Measurements from ENCODE around the gene CCDC7. TPM values are rescaled to one million over a fixed set of nuclear protein-coding genes. Genes with fewer than 3 reads are reported as not detected.
"Not testable (repeated sequence)": the region's sequence is repeated elsewhere in the genome, so short reads cannot be mapped to it uniquely, and the experiment has no call there.

CCDC7 gene
- total RNA-seq, 1 donor from 2014 or later, result 9.5 TPM

DNA sequence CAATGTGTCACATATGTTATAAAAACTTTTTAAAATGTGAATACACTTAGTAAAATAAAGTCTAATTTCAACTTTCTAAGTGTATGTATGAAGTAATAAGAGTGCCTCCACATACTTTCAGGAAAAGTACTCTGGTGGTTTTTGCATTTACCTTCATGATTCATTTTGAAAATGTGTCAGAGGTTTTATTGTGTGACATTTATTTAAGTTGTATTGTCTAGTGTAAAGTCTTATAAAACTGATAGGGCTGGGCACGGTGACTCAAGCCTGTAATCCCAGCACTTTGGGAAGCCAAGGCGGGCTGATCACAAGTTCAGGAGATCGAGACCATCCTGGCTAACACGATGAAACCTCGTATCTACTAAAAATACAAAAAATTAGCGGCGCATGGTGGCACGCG lies 285.6 kb downstream of the CCDC7 start:
- H3K36me3 Mint-ChIP-seq (ENCODE audit: insufficient read depth), result no peaks in the 10 kb centered on the region

DNA sequence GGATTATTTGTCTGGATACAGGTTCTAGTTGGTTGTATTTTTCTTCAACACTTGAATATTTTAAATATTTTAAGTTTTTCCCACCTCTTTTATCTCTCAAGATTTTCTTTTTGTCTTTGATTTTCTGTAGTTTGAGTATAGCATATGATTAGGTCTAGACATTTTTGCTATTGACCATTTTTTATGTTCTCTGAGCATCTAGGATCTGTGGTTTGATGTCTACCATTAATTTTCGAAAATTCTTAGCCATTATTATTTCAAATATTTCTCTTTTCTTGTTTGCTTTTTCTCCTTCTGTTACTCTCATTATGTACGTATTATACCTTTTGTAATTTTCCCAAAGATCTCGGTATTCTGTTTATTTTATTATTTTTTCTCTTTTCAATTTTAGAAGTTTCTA lies 293.0 kb downstream of the CCDC7 start:
- H3K9me3 Mint-ChIP-seq (ENCODE audit: low read depth), result peaks cover 3% of the 10 kb centered on the region
- H3K4me3 Mint-ChIP-seq (ENCODE audit: low read depth), result no peak overlapping the region
- no peak overlapping the region for H3K27ac Mint-ChIP-seq
- H3K4me1 Mint-ChIP-seq (ENCODE audit: low read depth), result no peaks in the 10 kb centered on the region
- H3K36me3 Mint-ChIP-seq (ENCODE audit: insufficient read depth), result no peaks in the 10 kb centered on the region
- H3K27me3 Mint-ChIP-seq, result no peaks in the 10 kb centered on the region
- DNase-seq (ENCODE audit: low spot score, unreplicated experiment), result no peak
- TF ChIP-seq, protein P1, sequence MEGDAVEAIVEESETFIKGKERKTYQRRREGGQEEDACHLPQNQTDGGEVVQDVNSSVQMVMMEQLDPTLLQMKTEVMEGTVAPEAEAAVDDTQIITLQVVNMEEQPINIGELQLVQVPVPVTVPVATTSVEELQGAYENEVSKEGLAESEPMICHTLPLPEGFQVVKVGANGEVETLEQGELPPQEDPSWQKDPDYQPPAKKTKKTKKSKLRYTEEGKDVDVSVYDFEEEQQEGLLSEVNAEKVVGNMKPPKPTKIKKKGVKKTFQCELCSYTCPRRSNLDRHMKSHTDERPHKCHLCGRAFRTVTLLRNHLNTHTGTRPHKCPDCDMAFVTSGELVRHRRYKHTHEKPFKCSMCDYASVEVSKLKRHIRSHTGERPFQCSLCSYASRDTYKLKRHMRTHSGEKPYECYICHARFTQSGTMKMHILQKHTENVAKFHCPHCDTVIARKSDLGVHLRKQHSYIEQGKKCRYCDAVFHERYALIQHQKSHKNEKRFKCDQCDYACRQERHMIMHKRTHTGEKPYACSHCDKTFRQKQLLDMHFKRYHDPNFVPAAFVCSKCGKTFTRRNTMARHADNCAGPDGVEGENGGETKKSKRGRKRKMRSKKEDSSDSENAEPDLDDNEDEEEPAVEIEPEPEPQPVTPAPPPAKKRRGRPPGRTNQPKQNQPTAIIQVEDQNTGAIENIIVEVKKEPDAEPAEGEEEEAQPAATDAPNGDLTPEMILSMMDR (IDR thresholded peaks at IDR 0.05; ENCODE audit: unreplicated experiment), result no peak

More for the DNA sequence above, 285.6 kb downstream of the CCDC7 start:
- TF ChIP-seq, protein P1 (IDR thresholded peaks at IDR 0.05; ENCODE audit: unreplicated experiment), result no peak
- Mint-ChIP-seq H3K4me1 (ENCODE audit: low read depth) (no peaks in the 10 kb centered on the region), H3K9me3 (ENCODE audit: low read depth) (no peaks in the 10 kb centered on the region), H3K4me3 (ENCODE audit: low read depth) (no peak overlapping the region), H3K27me3 (no peaks in the 10 kb centered on the region), H3K27ac (no peak overlapping the region)
- DNase-seq (ENCODE audit: low spot score, unreplicated experiment), result no peak

DNA sequence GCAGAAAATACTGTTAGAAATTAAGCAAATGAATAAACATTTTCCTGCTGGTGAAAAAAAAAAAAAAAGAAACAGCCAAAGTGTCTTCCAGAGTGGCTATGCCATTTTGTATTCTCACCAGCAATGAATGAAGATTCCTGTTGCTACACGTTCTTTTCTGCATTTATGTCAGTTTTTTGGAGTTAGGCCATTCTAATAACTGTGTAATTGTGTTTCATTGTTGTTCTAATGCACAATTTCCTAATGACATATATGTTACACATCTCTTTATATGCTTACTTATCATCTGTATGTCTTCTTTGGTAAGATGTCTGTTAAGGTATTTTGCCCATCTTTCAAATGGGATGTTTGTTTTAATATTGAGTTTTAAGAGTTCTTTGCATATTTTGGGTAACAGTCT lies 298.4 kb downstream of the CCDC7 start:
- DNase-seq (ENCODE audit: low spot score, unreplicated experiment), result no peak
- TF ChIP-seq, protein P1 (IDR thresholded peaks at IDR 0.05; ENCODE audit: unreplicated experiment), result no peak
- H3K27me3 Mint-ChIP-seq, result no peaks in the 10 kb centered on the region

DNA sequence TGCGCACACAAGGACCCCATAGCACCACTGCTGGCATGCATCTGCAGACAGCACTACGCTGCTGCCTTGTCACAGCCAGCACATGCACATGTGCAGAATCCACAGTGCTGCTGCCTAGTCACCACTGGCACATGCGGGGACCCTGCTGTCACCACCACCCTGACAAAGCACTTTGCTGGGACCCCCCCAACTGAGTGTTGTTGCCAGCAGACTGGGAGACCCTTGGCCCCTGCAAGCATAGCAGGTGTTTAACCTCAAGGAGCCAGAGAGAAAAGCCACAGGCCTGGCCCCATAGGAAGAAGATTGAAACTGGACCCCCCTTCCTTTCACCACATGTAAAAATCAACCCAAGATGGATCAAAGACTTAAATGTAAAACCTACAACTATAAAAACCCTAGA lies 300.9 kb downstream of the CCDC7 start:
- H3K27me3 Mint-ChIP-seq, result no peaks in the 10 kb centered on the region
- no peak overlapping the region for H3K4me3 Mint-ChIP-seq (ENCODE audit: low read depth)
- TF ChIP-seq, protein P1 (IDR thresholded peaks at IDR 0.05; ENCODE audit: unreplicated experiment), result no peak
- H3K36me3 Mint-ChIP-seq (ENCODE audit: insufficient read depth), result peaks cover 2% of the 10 kb centered on the region
- H3K4me1 Mint-ChIP-seq (ENCODE audit: low read depth), result no peaks in the 10 kb centered on the region
- H3K27ac Mint-ChIP-seq, result no peak overlapping the region
- DNase-seq (ENCODE audit: low spot score, unreplicated experiment), result no peak
- peaks cover 5% of the 10 kb centered on the region for H3K9me3 Mint-ChIP-seq (ENCODE audit: low read depth)

More for the DNA sequence above, 298.4 kb downstream of the CCDC7 start:
- H3K9me3 Mint-ChIP-seq (ENCODE audit: low read depth), result peaks cover 5% of the 10 kb centered on the region
- no peaks in the 10 kb centered on the region for H3K4me1 Mint-ChIP-seq (ENCODE audit: low read depth)
- H3K27ac Mint-ChIP-seq, result no peak overlapping the region
- no peak overlapping the region for H3K4me3 Mint-ChIP-seq (ENCODE audit: low read depth)
- H3K36me3 Mint-ChIP-seq (ENCODE audit: insufficient read depth), result peaks cover 2% of the 10 kb centered on the region

DNA sequence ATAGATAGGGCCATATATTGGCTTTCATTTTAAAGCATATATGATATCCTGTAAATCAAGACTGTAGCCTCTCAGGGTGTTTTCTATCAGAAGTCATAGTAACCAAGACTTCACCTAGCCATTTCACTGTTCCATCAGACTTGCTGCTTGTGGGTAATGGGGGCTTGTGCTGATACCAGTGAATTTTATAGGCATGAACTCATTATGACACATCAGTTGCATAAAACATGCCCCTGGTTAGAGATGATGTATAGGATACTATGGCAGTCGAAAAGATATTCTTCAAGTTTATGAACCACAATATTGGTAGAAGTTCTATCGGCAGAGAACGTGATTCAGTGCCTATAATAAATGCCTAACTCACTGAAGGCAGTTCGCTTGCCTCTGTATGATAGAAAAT lies 305.6 kb downstream of the CCDC7 start:
- Mint-ChIP-seq H3K9me3 (ENCODE audit: low read depth) (peaks cover 20% of the 10 kb centered on the region), H3K27ac (no peak overlapping the region), H3K27me3 (no peaks in the 10 kb centered on the region), H3K4me1 (ENCODE audit: low read depth) (no peaks in the 10 kb centered on the region), H3K4me3 (ENCODE audit: low read depth) (no peak overlapping the region), H3K36me3 (ENCODE audit: insufficient read depth) (peaks cover 2% of the 10 kb centered on the region)
- DNase-seq (ENCODE audit: low spot score, unreplicated experiment), result no peak
- TF ChIP-seq, protein P1 (IDR thresholded peaks at IDR 0.05; ENCODE audit: unreplicated experiment), result no peak

DNA sequence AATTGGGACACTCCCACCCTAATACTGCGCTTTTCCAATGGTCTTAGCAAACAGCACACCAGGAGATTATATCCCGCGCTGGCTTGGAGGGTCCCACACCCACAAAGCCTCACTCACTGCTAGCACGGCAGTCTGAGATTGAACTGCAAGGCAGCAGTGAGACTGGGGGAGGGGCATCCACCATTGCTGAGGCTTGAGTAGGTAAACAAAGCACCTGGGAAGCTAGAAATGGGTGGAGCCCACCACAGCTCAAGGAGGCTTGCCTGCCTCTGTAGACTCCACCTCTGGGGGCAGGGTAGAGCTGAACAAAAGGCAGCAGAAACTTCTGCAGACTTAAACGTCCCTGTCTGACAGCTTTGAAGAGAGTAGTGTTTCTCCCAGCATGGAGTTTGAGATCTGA lies 309.0 kb downstream of the CCDC7 start:
- H3K27ac Mint-ChIP-seq; H3K4me1 Mint-ChIP-seq (ENCODE audit: low read depth); H3K36me3 Mint-ChIP-seq (ENCODE audit: insufficient read depth); H3K27me3 Mint-ChIP-seq; DNase-seq (ENCODE audit: low spot score, unreplicated experiment); H3K4me3 Mint-ChIP-seq (ENCODE audit: low read depth): not testable (repeated sequence)
- peaks cover 30% of the 10 kb centered on the region for H3K9me3 Mint-ChIP-seq (ENCODE audit: low read depth)
